C4-2B (cell line): ENCODE measurements around the gene COX8C.

Source experiments
- ZFX ChIP-seq: fragments of 450-650 bp; IDR thresholded peaks from 2 replicates; pipeline ENCODE4 v1.6.1; 2017
- TF ChIP-seq, protein P1 (sequence below): fragments of 450-650 bp; conservative IDR thresholded peaks from 2 replicates; pipeline ENCODE4 v1.5.1; 2017; ENCODE audit warnings: mild to moderate bottlenecking

DNA sequence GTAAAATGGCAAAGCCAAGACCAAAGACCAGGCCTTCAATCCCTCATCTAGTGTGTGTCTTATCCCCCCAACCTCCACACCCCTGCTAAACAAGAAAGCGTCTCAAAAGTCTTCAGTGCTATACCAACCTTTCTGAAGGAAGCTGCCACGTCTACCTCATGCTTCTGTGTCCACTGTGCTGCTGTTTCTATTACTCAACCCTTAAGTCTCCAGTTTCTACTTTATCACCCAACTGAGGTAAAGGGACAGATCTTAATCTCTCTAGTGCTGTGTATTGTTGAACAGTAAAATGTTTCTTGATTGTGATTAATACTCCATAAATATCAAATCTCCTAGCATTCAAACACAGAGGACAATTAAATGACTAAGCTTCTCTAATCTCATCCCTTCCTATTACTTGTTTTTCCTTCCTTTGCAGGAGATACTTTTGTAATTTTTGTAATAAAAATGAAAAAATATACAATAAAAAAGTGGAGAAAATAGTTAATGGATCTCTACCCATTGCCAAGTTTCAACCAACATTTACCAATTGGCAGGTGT is 37.5 kb upstream of the COX8C start:
- TF ChIP-seq, protein P1, sequence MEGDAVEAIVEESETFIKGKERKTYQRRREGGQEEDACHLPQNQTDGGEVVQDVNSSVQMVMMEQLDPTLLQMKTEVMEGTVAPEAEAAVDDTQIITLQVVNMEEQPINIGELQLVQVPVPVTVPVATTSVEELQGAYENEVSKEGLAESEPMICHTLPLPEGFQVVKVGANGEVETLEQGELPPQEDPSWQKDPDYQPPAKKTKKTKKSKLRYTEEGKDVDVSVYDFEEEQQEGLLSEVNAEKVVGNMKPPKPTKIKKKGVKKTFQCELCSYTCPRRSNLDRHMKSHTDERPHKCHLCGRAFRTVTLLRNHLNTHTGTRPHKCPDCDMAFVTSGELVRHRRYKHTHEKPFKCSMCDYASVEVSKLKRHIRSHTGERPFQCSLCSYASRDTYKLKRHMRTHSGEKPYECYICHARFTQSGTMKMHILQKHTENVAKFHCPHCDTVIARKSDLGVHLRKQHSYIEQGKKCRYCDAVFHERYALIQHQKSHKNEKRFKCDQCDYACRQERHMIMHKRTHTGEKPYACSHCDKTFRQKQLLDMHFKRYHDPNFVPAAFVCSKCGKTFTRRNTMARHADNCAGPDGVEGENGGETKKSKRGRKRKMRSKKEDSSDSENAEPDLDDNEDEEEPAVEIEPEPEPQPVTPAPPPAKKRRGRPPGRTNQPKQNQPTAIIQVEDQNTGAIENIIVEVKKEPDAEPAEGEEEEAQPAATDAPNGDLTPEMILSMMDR = no peak
- no peak for TF ChIP-seq ZFX
